OCI-LY1 (cell line): ENCODE data around the gene DBH.

Experiments
- EZH2 ChIP-seq: fragments of 200-600 bp; sonication (generic), shearing (Covaris generic); IDR thresholded peaks from 2 replicates; pipeline ENCODE4 v1.8.0; 2017; ENCODE audit warnings: borderline replicate concordance, mixed run types, mild to moderate bottlenecking, antibody characterized with exemption, low read length, moderate library complexity, mixed read lengths
- TF ChIP-seq, protein P1 (sequence below): fragments of 200-600 bp; sonication (generic), shearing (Covaris generic); IDR thresholded peaks from 2 replicates; pipeline ENCODE4 v1.5.1; 2017; ENCODE audit warnings: mild to moderate bottlenecking, antibody characterized with exemption, low read length, moderate library complexity, mixed read lengths

GRCh38 chr9:133661846-133662540 lies 25.8 kb downstream of the DBH start:
- TF ChIP-seq, protein P1, sequence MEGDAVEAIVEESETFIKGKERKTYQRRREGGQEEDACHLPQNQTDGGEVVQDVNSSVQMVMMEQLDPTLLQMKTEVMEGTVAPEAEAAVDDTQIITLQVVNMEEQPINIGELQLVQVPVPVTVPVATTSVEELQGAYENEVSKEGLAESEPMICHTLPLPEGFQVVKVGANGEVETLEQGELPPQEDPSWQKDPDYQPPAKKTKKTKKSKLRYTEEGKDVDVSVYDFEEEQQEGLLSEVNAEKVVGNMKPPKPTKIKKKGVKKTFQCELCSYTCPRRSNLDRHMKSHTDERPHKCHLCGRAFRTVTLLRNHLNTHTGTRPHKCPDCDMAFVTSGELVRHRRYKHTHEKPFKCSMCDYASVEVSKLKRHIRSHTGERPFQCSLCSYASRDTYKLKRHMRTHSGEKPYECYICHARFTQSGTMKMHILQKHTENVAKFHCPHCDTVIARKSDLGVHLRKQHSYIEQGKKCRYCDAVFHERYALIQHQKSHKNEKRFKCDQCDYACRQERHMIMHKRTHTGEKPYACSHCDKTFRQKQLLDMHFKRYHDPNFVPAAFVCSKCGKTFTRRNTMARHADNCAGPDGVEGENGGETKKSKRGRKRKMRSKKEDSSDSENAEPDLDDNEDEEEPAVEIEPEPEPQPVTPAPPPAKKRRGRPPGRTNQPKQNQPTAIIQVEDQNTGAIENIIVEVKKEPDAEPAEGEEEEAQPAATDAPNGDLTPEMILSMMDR = no peak
- no peak for TF ChIP-seq EZH2
